GM12892 (cell line): ENCODE measurements around the gene SGCD.

Source experiments
- DNase-seq: peaks from one replicate; pipeline ENCODE4 v3.0.0; 2011; ENCODE audit not compliant: insufficient read length
- FAIRE-seq: peaks from 2 replicates; lab custom pipeline; 2011; peaks lifted over from hg19 to GRCh38; lab: Jason Lieb, UNC
- POLR2A ChIP-seq: IDR thresholded peaks from 2 replicates; pipeline ENCODE4 v1.6.1; 2011; ENCODE audit warnings: low read depth, low read length, control low read depth
- POLR2AphosphoS5 ChIP-seq: IDR thresholded peaks from 2 replicates; pipeline ENCODE4 v1.6.1; 2011; ENCODE audit warnings: low read depth, low read length, control low read depth
- TAF1 ChIP-seq: IDR thresholded peaks from 2 replicates; pipeline ENCODE4 v1.6.1; 2011; ENCODE audit warnings: low read depth, mild to moderate bottlenecking, control low read depth, low read length, borderline replicate concordance

SGCD gene

GRCh38 chr5:156427315-156427714 lies 100.4 kb downstream of the SGCD start:
- peak; percentile 42 for FAIRE-seq

GRCh38 chr5:156431956-156432829 lies 105.2 kb downstream of the SGCD start:
- DNase-seq (no peak), FAIRE-seq (no peak)
- TF ChIP-seq POLR2A: no peak
- TF ChIP-seq POLR2AphosphoS5: no peak
- no peak for TF ChIP-seq TAF1

More at GRCh38 chr5:156427315-156427714, 100.4 kb downstream of the SGCD start:
- no peak for TF ChIP-seq POLR2A
- no peak for TF ChIP-seq POLR2AphosphoS5
- no peak for TF ChIP-seq TAF1
- no peak for DNase-seq

- no peak for TF ChIP-seq POLR2A
- TF ChIP-seq TAF1: no peak
- no peak for TF ChIP-seq POLR2AphosphoS5
- FAIRE-seq (no peak), DNase-seq (no peak)
These were observed 105.8 kb downstream of the SGCD start for GRCh38 chr5:156432830-156433105.

GRCh38 chr5:156434471-156434870 lies 107.5 kb downstream of the SGCD start:
- DNase-seq (no peak), FAIRE-seq (no peak)
- TF ChIP-seq POLR2AphosphoS5 (no peak), POLR2A (no peak), TAF1 (no peak)

GRCh38 chr5:156435101-156435500 lies 108.1 kb downstream of the SGCD start:
- TF ChIP-seq TAF1 (no peak), POLR2AphosphoS5 (no peak)
- FAIRE-seq (no peak), DNase-seq (no peak)

- TF ChIP-seq TAF1: no peak
- no peak for TF ChIP-seq POLR2AphosphoS5
- TF ChIP-seq POLR2A: no peak
- no peak for FAIRE-seq
- no peak for DNase-seq
These were observed 111.1 kb downstream of the SGCD start for GRCh38 chr5:156438076-156438475.

- TF ChIP-seq POLR2AphosphoS5 (no peak), POLR2A (no peak), TAF1 (no peak)
- no peak for DNase-seq
- FAIRE-seq: no peak
These were observed 117.9 kb downstream of the SGCD start for GRCh38 chr5:156444753-156445291.

- DNase-seq (no peak), FAIRE-seq (no peak)
These were observed 119.6 kb downstream of the SGCD start for GRCh38 chr5:156446526-156446925.

GRCh38 chr5:156450778-156451177 lies 123.8 kb downstream of the SGCD start:
- TF ChIP-seq POLR2A (no peak), POLR2AphosphoS5 (no peak), TAF1 (no peak)
- no peak for DNase-seq
- no peak for FAIRE-seq

More at GRCh38 chr5:156446526-156446925, 119.6 kb downstream of the SGCD start:
- TF ChIP-seq TAF1: no peak
- no peak for TF ChIP-seq POLR2AphosphoS5
- TF ChIP-seq POLR2A: no peak

GRCh38 chr5:156451505-156451904 lies 124.5 kb downstream of the SGCD start:
- DNase-seq (no peak), FAIRE-seq (no peak)
- TF ChIP-seq POLR2AphosphoS5 (no peak), TAF1 (no peak), POLR2A (no peak)

GRCh38 chr5:156456857-156457256 lies 129.9 kb downstream of the SGCD start:
- FAIRE-seq (no peak), DNase-seq (no peak)
- no peak for TF ChIP-seq TAF1
- TF ChIP-seq POLR2A: no peak
- TF ChIP-seq POLR2AphosphoS5: no peak

GRCh38 chr5:156459812-156460385 lies 132.9 kb downstream of the SGCD start:
- DNase-seq (no peak), FAIRE-seq (no peak)
- TF ChIP-seq TAF1: no peak
- no peak for TF ChIP-seq POLR2AphosphoS5
- TF ChIP-seq POLR2A: no peak
